Measurements from ENCODE around the gene PAFAH2.

Gene PAFAH2

DNA sequence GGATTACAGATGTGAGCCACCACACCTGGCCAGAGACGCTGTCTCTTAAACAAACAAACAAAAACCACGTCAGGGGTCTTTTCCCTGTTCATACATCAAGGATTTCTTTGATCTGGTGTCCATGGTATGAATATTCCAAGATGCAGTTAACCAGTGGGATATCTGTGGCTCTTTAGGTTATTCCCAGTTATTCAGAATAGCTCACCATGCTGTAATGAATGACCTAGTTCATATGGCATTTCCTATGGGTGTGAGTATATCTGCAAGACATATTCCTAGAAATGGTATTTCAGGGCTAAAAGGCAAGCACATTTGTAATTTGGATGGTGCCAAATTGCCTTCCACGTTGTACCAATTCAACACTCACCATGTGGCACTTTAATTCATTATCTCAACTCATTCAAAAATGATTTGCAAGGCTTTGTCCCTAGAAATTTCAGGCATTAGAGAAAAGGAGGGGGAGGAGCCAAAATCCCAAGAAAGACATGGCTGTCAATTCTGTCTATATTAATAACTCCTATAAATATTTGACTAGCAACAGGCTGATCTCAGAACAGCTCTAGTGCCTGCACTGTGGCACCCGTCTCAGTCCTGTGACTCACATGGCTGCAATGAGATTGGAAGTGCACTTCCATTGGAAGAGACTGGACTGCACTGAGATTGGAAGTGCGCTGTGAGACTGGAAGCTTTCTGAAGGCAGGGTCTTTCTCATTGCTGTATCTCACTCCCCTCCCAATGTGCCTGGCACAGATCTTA lies 85.6 kb downstream of the PAFAH2 start:
- no peak overlapping the region for H2AFZ ChIP-seq (ENCODE audit: low read length)
- H3K9ac ChIP-seq (ENCODE audit: low read length), result no peak overlapping the region
- no peak overlapping the region for H3K4me2 ChIP-seq (ENCODE audit: low read depth, low read length)
- no peak overlapping the region for H3K4me3 ChIP-seq (ENCODE audit: low read length)
- DNase-seq, result no peak
- 0 out of 2 replicates have a peak, but pooled peaks cover 2% of the 10 kb centered on the region for H3F3A ChIP-seq (ENCODE audit: insufficient read depth, low read length)
- H3K36me3 ChIP-seq (replicated peaks; ENCODE audit: insufficient read depth, low read length), result no peaks in the 10 kb centered on the region
- no peaks in the 10 kb centered on the region for H4K20me1 ChIP-seq (ENCODE audit: insufficient read depth, low read length)
- H3K79me2 ChIP-seq (ENCODE audit: low read length), result no peaks in the 10 kb centered on the region
- TF ChIP-seq EZH2 (optimal IDR thresholded peaks at IDR 0.05; ENCODE audit: low read depth, low read length), result no peak
- TF ChIP-seq, protein P1, sequence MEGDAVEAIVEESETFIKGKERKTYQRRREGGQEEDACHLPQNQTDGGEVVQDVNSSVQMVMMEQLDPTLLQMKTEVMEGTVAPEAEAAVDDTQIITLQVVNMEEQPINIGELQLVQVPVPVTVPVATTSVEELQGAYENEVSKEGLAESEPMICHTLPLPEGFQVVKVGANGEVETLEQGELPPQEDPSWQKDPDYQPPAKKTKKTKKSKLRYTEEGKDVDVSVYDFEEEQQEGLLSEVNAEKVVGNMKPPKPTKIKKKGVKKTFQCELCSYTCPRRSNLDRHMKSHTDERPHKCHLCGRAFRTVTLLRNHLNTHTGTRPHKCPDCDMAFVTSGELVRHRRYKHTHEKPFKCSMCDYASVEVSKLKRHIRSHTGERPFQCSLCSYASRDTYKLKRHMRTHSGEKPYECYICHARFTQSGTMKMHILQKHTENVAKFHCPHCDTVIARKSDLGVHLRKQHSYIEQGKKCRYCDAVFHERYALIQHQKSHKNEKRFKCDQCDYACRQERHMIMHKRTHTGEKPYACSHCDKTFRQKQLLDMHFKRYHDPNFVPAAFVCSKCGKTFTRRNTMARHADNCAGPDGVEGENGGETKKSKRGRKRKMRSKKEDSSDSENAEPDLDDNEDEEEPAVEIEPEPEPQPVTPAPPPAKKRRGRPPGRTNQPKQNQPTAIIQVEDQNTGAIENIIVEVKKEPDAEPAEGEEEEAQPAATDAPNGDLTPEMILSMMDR (IDR thresholded peaks at IDR 0.05; ENCODE audit: low read length), result no peak
- TF ChIP-seq EZH2phosphoT487 (IDR thresholded peaks at IDR 0.05; ENCODE audit: low read length), result no peak
- no peaks in the 10 kb centered on the region for H3K9me2 ChIP-seq (replicated peaks; ENCODE audit: insufficient read depth, low read length)
- peaks cover 11% of the 10 kb centered on the region for H3K27me3 ChIP-seq (replicated peaks; ENCODE audit: insufficient read depth, low read length)
- H3K4me1 ChIP-seq (ENCODE audit: low read length), result no peaks in the 10 kb centered on the region
- H3K27ac ChIP-seq (ENCODE audit: low read length), result no peak overlapping the region
- no peaks in the 10 kb centered on the region for H3K9me3 ChIP-seq (replicated peaks; ENCODE audit: insufficient read depth, low read length)

- H3K4me1 ChIP-seq (ENCODE audit: low read length), result 0 out of 2 replicates have a peak, but pooled peaks cover 4% of the 10 kb centered on the region
- no peak overlapping the region for H3K9ac ChIP-seq (ENCODE audit: low read length)
- peaks cover 16% of the 10 kb centered on the region for H3K27me3 ChIP-seq (replicated peaks; ENCODE audit: insufficient read depth, low read length)
- H4K20me1 ChIP-seq (ENCODE audit: insufficient read depth, low read length), result no peaks in the 10 kb centered on the region
- H3K4me3 ChIP-seq (ENCODE audit: low read length), result no peak overlapping the region
- H3K27ac ChIP-seq (ENCODE audit: low read length), result no peak overlapping the region
- no peak overlapping the region for H2AFZ ChIP-seq (ENCODE audit: low read length)
- H3F3A ChIP-seq (ENCODE audit: insufficient read depth, low read length), result peaks cover 7% of the 10 kb centered on the region; the same call in 1 of the 2 replicates
- no peaks in the 10 kb centered on the region for H3K9me3 ChIP-seq (replicated peaks; ENCODE audit: insufficient read depth, low read length)
- H3K4me2 ChIP-seq (ENCODE audit: low read depth, low read length), result no peak overlapping the region
- no peaks in the 10 kb centered on the region for H3K9me2 ChIP-seq (replicated peaks; ENCODE audit: insufficient read depth, low read length)
- TF ChIP-seq EZH2 (optimal IDR thresholded peaks at IDR 0.05; ENCODE audit: low read depth, low read length) (no peak), EZH2phosphoT487 (IDR thresholded peaks at IDR 0.05; ENCODE audit: low read length) (no peak)
- TF ChIP-seq, protein P1 (IDR thresholded peaks at IDR 0.05; ENCODE audit: low read length), result no peak
- no peaks in the 10 kb centered on the region for H3K36me3 ChIP-seq (replicated peaks; ENCODE audit: insufficient read depth, low read length)
- DNase-seq, result no peak
- H3K79me2 ChIP-seq (ENCODE audit: low read length), result no peaks in the 10 kb centered on the region
Observed at GRCh38 chr1:25911162-25911561, 86.7 kb downstream of the PAFAH2 start.
